ENCODE results near the gene ENTHD1. TPM values are rescaled to one million over a fixed set of nuclear protein-coding genes. Genes with fewer than 3 reads are reported as not detected.

Gene ENTHD1
- total and polyA plus RNA-seq, 2 donors (not counting 3 experiments of a cell fraction or from before 2014, with no cell fraction given): not detected

DNA sequence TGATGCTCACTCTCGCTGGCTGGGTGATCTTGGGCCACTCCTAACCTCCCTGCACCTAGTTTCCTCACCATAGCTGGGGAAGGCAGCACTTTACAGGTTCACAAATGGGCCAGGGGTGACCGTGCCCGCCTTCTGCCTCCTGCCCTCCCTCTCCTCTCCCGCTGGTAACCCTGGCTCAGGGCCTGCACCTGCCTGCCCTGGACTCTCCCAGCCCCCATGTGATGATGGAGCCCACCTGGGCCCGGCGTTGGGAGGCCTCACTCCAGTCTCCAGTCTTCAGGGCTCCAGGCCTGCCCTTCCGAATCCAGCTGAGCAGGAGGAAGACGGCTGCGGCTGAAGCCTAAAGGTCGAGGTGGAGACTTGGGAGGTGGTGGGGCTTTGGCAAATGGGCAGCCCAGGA, 170.1 kb downstream of the ENTHD1 start:
- dilution Hi-C loops (cut with MboI; ENCODE audit: extremely low pct_ligation_motif_present, low sequenced_read_pairs): no loop called here
- TF ChIP-seq JUN (IDR thresholded peaks at IDR 0.05; ENCODE audit: borderline replicate concordance, insufficient read depth, insufficient read length, low read depth) (no peak), EZH2 (IDR thresholded peaks at IDR 0.05; ENCODE audit: borderline replicate concordance, low read depth, low read length, severe bottlenecking) (no peak), FOS (IDR thresholded peaks at IDR 0.05; ENCODE audit: borderline replicate concordance, insufficient read depth, low read length) (no peak), POLR2A (IDR thresholded peaks at IDR 0.05; ENCODE audit: low read depth, low read length) (no peak), MYC (IDR thresholded peaks at IDR 0.05; ENCODE audit: low read depth, low read length) (no peak), POLR2AphosphoS5 (IDR thresholded peaks at IDR 0.05; ENCODE audit: insufficient read depth, low read depth, low read length) (no peak), GATA2 (IDR thresholded peaks at IDR 0.05; ENCODE audit: insufficient read depth, insufficient read length, low read depth, low read length) (no peak)
- TF ChIP-seq, protein P1, sequence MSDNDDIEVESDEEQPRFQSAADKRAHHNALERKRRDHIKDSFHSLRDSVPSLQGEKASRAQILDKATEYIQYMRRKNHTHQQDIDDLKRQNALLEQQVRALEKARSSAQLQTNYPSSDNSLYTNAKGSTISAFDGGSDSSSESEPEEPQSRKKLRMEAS (IDR thresholded peaks at IDR 0.05; ENCODE audit: insufficient read depth, insufficient read length): no peak
- TF ChIP-seq, protein P2, sequence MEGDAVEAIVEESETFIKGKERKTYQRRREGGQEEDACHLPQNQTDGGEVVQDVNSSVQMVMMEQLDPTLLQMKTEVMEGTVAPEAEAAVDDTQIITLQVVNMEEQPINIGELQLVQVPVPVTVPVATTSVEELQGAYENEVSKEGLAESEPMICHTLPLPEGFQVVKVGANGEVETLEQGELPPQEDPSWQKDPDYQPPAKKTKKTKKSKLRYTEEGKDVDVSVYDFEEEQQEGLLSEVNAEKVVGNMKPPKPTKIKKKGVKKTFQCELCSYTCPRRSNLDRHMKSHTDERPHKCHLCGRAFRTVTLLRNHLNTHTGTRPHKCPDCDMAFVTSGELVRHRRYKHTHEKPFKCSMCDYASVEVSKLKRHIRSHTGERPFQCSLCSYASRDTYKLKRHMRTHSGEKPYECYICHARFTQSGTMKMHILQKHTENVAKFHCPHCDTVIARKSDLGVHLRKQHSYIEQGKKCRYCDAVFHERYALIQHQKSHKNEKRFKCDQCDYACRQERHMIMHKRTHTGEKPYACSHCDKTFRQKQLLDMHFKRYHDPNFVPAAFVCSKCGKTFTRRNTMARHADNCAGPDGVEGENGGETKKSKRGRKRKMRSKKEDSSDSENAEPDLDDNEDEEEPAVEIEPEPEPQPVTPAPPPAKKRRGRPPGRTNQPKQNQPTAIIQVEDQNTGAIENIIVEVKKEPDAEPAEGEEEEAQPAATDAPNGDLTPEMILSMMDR (IDR thresholded peaks at IDR 0.05; ENCODE audit: extremely low read depth in 1 of 2, insufficient read depth in 1 of 2, low read depth in 1 of 2, low read length in 2 of 2): no peak
- Histone ChIP-seq H3K36me3 (ENCODE audit: control insufficient read depth in 2 of 2, extremely low read depth in 1 of 2, insufficient read depth in 2 of 2, low read length in 2 of 2) (no peaks in the 10 kb centered on the region), H3K9me1 (replicated peaks; ENCODE audit: control insufficient read depth, extremely low read depth, insufficient read depth, low read length) (no peaks in the 10 kb centered on the region), H4K20me1 (replicated peaks; ENCODE audit: control insufficient read depth, extremely low read depth, insufficient read depth, low read length) (no peaks in the 10 kb centered on the region), H3K79me2 (ENCODE audit: control insufficient read depth, insufficient read depth, low read length) (no peaks in the 10 kb centered on the region), H3K4me2 (ENCODE audit: insufficient read depth, low read length) (no peak overlapping the region), H3K9ac (replicated peaks; ENCODE audit: extremely low read depth, insufficient read depth, low read length) (no peak overlapping the region), H3K27me3 (ENCODE audit: control insufficient read depth in 2 of 2, insufficient read depth in 2 of 2, low read length in 2 of 2) (peaks cover 4 to 5% of the 10 kb centered on the region in 2 experiments), H3K9me3 (replicated peaks; ENCODE audit: control insufficient read depth, insufficient read depth, low read length) (no peaks in the 10 kb centered on the region), H3K27ac (ENCODE audit: insufficient read depth, low read depth, low read length) (no peak overlapping the region), H2AFZ (ENCODE audit: low read depth, low read length) (no peak overlapping the region), H3K4me3 (replicated peaks in 1 of 3; ENCODE audit: insufficient read depth in 1 of 3, low read depth in 1 of 3, low read length in 3 of 3) (no peak overlapping the region), H3K4me1 (ENCODE audit: control insufficient read depth, extremely low read depth, insufficient read depth, low read length) (no peaks in the 10 kb centered on the region)
- intact Hi-C loops (cut with micrococcal nuclease): no loop called here
- BruUV-seq (replicated peaks): no TSS peak
- DNase-seq (ENCODE audit: low read depth, low spot score) (no peak), FAIRE-seq (no peak)
- ChIA-PET CTCF (no interaction called here), POLR2A (no interaction called here)
